NCI-H2196 treated with DMSO at 0.1 percent for 48 hours (cell line): ENCODE data around the gene GABRB2.

Experiments used
- DNase-seq: peaks from one replicate; lab custom pipeline; 2025; ENCODE audit not compliant: unreplicated experiment; lab: John Stamatoyannopoulos, UW

Gene GABRB2

DNA sequence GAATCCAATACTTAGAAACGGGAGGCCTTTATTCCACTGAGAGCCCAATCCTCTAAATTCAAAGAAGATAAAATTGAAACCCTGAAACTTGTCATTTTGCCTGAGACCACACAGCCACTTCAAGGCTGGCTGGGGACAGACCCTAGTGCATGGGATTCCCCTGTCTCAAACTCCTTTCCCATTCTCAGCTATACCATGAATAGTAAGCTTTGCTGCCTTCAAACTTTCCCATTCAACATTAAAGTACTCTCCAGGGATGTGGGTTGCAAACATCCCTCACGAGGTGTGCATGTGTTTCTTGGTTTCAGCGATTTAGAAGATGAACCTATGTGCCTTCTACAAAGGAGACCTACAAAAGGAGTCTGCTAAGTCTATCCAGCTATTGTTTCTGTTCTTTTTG lies 64.6 kb downstream of the GABRB2 start:
- no peak for DNase-seq

DNA sequence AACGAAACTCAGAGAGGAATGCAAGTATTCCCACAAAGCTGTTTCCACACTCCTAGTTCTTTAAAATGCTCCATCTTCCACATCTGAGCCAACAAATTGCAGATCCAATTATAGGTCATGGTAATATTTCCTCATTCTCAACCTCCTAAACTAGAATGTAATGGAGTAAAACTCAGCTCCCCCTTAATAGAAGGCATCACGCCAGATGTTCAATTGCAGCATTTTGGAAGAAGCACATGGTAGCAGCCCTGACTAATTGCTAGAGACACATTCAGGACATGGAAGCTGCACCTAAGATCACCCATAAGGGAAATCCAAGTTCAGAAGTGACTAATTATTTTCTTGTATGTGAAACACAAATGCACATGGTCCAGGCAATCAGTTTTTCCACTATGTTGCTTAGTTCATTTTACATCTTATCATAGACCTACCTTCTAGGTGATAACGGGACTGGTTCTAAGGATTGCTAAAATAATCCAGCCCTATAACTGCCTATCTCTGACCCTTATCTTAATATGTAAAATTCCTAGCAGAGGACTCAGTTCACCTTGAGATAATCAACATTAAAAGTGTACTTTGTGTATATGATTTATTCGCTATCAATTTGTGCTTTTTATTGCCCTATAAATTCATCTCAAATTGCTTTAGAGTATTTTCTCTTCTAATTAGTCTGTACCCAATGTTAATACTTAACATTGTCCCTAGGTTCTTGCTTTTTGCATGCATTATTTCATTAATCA lies 75.1 kb downstream of the GABRB2 start:
- no peak for DNase-seq

DNA sequence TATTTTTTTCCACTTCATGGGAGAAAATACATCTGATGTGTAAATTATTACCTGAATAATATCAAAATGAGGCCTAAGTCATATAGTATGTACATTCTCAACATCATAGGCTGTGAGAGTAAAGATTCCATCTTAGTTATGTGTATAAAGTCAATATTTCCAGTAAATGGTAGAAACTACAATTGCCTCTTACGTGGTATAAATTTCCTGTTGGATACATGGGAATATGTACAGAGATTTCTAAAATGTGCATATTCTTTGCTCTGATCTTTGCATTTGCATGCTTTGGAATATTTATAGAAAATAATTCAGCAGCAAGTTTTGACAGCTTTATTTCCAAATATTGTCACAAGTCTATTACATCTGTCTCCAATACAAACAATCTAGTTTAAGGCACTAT lies 78.8 kb downstream of the GABRB2 start:
- no peak for DNase-seq

DNA sequence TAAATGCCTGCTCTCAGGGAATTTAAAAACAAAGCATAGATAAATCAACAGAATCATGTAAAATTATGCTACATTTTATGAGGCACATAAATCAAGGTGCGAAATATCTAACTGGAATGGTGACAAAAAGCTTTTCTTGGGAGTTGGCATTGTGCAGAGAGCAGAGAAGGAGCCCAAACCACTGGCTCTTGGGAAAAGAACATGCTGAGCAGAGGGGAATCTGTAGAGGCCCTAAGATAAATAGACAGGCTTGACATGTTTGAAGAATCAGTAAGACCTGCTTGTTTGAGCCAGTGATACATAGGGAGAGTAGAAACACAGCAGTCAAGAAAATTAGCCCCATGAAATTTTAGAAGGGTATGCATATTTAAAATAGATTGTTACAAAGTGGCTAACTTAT lies 85.8 kb downstream of the GABRB2 start:
- no peak for DNase-seq

GRCh38 chr5:161446655-161447054 lies 99.9 kb downstream of the GABRB2 start:
- DNase-seq: no peak

- DNase-seq: no peak
These were observed 104.1 kb downstream of the GABRB2 start for GRCh38 chr5:161442471-161442870.

- no peak for DNase-seq
These were observed 113.7 kb downstream of the GABRB2 start for GRCh38 chr5:161432798-161433197.

GRCh38 chr5:161431963-161432362 lies 114.6 kb downstream of the GABRB2 start:
- DNase-seq: no peak

DNA sequence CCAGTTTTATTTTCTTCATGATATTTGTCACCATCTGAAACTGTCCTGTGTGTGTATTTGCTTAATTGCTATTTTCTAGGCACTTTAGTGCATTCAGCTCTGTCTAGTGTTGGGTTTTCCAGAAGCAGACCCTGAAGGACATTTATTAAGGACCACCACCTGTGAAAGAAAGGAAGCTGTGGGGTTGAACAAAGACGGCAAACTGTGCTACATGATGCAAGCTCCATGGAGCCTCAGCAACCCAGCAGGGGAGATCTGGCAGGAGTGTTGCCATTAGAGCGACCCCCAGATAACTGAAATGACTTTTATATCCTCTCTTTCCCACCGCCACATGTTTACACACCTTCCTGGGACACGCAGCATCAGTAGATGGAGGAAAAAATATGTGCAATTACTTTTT lies 125.5 kb downstream of the GABRB2 start:
- DNase-seq: no peak

DNA sequence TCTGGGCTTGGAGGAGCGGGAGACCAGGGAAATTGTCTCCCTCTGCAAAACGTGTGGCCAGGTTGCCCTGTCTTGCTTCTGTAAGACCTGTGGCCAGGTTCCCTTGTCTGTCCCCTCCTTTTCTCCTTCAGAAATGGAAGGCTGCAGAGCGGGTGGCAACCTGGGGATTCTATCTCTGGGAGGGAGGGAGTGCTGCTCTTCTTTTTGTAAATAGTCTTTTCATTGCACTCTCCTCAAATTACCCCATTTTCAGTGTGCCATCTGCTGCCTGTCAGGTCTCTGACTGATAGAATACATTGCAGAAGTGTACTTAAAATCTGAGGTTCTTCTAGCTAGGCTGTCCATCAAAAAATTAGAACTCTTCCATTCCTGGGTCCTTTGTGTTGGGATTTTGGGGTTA lies 126.0 kb downstream of the GABRB2 start:
- DNase-seq: no peak

DNA sequence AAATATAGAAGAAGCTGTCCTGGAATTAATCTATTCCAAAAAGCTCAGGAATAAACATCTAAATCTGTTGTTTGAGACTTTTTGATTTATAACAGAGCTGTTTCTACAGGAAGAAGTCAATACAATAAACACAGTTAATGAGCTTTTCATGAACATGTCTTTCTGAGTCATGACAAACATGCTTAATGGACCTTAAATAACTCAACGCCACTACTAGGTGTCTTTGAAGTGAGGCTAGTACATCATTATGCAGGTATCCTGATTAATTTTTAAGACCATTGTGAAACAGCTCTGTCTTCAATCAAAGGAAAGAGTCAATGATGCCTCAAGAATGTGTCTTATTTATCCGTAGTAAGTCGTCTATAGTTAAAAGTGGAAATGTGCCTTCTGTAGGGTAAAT lies 131.6 kb downstream of the GABRB2 start:
- DNase-seq: no peak

- DNase-seq: no peak
These were observed 132.5 kb downstream of the GABRB2 start for GRCh38 chr5:161414037-161414436.

- no peak for DNase-seq
These were observed 133.7 kb downstream of the GABRB2 start for GRCh38 chr5:161412792-161413191.

DNA sequence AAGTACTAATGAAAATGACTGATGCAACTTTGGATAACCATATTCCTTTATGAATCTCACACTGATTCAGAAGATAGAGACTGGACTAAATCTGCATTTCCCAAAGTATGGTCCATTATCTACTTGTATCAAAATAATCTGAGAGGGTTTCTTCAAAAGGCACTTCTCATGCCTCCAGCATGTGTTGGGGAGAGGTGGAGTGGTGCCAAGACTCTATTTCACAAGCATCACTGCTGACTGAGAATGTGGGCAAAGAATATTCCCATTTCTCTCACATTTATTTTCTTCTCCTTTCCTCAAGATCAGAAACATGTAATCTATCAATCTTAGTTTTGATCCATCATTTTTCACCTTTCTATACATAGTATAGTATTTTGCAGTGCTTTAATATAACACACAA lies 135.4 kb downstream of the GABRB2 start:
- no peak for DNase-seq

DNA sequence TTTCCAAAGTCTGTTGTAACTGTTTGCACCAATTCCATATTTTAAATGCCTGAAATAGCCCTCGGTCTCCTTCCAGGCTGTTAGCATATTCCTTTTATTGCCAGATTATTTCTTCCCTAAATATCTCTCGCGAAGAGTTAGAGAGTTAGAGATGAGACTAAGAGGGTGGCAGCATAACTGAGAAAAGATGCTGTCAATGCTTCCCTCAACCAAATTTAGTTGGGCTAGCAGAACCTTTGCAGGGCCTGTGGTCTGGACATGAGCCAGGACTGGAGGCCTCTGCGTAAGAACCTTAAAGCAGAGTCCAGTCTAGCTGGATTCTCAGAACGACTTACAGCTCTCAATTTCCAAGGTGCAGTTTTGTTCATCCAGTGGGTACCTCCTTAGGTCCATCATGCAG lies 135.9 kb downstream of the GABRB2 start:
- no peak for DNase-seq

DNA sequence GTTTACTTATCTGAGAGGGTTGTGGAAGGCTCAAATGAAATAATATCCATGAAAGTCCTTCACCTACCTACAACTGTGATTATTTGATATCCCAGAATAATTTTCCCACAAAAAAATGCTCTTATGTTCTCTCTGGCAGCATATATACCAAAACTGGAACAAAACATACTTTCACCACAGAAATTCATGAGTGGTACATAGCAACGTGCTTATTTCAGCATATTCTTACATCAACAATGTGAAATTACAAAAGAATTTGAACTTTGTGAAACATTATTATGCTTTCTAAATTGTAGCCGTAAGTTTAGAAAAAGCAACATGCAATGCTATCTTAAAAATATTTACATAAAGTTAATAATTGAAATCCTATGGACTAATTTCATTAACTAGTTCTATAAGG lies 137.1 kb downstream of the GABRB2 start:
- DNase-seq: no peak

DNA sequence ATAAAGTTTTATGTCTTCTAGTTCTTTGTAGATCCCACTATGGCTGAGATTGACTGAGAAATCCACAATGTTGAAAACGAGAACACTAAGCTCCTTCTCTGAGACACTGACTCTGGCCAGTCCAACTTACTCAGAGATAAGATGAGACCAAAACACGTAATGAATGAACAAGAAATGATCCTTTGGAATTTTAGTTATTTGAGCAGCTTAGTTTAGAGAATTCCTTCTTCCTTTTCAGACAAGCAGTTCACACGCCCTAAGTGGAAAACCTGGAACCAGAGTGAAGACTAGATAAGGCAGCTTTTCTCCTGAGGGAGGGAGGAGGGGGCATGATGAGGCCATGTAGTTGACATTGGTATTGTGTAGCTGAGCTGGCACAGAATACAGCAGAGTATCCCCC lies 139.6 kb downstream of the GABRB2 start:
- DNase-seq: no peak

- DNase-seq: no peak
These were observed 142.5 kb downstream of the GABRB2 start for GRCh38 chr5:161403996-161404395.

DNA sequence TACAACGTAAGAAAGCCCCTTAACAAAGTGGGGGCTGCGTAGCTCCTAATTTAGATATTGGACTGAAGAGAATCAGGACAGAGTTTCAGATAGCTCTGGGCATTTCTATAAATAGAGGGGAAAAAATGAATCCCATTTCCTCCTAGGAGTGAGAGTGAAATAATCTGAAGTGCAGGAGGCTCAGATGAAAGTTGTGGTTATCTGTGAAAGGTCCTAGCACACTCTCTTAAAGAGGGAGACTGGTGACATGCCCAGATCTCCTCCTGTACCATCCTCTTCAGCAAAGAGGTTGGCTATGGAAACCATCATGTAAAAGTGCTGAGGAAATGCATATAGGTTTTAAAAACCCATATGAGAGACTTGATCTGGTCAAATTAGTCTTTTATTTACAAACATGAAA lies 143.4 kb downstream of the GABRB2 start:
- DNase-seq: no peak

DNA sequence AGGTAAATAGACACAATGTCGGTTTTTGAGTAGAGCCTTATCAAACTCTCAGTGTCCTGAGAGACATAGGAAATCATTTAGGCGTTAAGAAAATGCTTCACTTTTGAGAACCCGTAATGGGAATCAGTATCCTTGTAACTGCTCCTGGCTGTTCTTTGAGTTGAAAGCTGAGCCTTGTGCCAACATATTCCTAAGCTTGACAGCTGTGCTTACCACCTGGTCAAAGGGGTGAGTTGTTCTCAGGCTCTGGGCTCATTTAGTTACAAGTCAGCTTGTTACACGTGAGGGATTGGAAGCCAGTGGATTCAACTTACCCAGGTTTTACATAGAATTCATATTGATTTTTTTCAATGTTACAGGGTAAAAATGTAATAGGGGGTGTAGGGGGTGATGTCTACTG lies 145.9 kb downstream of the GABRB2 start:
- DNase-seq: no peak

DNA sequence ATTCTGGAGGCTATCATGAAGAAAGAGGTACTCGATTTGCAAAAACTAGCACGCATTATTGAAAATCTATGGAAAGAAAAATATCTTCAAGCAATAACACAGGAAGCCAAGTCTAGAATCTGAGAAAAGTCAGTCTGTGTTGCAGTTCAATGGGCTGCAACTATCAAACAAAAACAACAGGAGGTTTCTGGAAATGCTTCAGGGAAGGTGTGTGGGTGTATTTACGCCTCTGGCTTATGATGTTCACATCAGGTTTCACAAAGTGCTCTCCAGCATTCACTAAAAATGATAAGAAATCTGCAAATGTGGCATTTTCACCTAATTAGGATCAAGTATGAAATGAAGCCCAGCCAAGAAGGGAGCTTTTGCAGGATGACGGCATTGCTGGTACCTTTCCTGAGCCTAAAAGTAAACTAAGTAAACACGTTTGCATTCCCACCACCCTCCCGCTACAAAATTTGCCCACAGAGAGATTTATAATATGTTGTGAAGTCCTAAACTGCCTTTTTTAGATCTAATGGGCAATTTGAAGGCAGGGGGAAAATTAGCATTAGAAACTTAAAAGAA lies 146.4 kb downstream of the GABRB2 start:
- DNase-seq: no peak

DNA sequence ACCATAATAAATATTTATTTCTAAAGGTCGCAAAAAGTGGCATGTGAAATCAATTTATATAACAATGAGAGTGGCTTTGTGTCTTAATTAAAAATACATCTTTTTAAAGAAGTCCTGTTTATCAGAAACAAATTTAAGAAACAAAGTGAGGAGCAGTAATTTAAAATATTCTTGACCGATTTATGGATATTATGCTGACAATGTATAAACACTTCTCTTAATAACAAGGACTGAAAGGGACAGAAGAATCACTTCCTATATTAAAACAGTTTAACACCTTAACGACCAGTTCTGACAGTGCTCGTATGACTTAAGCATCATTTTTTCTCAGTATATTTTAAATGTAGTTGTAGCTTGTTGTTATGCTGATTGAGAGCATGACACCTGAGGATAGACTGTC lies 149.1 kb downstream of the GABRB2 start:
- DNase-seq: no peak

GRCh38 chr5:161396171-161396570 lies 150.4 kb downstream of the GABRB2 start:
- DNase-seq: no peak
